ENCODE data around the gene SLFNL1.
A peak's percentile ranks its signal among the peaks of the same experiment; 100 is the strongest.

Gene SLFNL1

DNA sequence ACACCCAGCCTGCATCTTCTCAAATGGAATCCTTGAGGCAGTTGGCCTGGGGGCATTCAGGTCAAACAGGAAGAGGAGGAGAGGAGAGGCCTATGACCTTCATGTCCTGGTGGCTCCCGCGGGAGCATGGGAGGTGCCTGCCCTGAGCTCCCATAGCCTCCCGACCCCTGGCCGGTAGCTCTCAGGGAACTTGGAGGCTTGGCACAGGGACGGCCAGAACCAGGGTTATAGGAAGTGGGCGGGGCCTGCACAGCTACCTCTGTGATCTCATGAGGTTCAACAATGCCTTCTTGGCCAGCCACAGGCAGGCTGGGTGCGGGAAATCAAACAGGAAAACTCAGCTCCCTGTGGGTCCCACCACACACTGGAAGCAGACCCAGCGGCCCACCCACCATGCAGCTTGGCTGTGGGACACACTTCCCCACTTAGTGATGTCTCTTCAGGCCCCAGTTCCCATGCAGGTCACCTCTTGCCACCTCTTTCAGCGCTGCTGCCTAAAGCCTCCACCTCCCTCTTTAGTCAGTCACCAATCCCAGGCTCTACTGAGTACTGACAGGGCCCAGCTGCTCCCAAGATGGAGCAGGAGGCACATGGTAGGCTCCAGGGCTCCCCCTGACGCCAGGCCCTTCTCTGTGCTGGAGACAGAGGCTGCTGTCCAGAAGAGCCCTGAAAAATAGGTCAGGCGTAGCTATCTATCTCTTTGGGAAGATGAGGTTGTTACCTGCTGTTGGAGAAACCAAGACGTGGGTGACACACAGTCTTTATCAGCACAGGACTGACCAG is at the start of gene SLFNL1:
TSS of gene SLFNL1 (minus strand) at position 200 of the 783 bp plus-strand sequence. CDS start 1,065 bp downstream, outside the sequence.
- DNase-seq (ENCODE audit: low spot score), result no peak

- DNase-seq (ENCODE audit: low spot score), result no peak
Measured at GRCh38 chr1:41056907-41057306, 35.4 kb upstream of the SLFNL1 start.

GRCh38 chr1:41053316-41053715 is 31.8 kb upstream of the SLFNL1 start:
- no peak for DNase-seq (ENCODE audit: low spot score)

DNA sequence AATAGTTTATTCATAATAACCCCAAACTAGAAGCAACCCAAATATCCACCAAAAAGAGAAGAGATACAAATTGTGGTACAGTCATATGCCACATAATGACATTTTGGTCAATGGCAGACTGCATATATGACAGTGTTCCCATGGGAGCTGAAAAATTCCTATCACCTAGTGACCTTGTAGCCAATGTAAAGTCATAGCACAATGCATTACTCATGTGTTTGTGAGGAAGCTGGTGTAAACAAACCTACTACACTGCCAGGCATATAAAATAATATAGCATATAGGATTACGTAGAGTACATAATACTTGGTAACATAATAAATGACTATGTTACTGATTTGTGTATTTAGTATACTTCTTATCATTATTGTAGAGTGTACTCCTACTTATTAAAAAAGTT is 29.5 kb upstream of the SLFNL1 start:
- DNase-seq (ENCODE audit: low spot score), result no peak

DNA sequence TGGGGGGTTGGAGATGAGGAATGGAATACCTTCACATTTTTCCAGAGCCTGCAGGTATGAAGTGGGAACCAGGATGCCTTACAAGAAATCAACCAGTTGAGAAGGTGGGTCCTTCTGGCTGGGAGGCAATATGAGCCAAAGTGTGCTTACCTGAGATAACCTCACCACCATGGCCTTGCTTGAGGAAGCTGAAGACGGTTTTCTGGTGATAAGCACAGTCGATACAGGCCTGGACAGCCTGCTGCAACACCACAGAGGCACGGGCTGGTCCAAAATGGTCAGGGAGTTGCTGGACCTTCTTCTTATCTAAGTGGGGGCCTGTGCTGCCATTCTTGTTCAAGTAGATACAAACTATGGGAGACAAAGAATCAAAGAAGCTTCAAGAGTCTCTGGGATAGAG is 27.0 kb upstream of the SLFNL1 start:
- DNase-seq (ENCODE audit: low spot score), result no peak

DNA sequence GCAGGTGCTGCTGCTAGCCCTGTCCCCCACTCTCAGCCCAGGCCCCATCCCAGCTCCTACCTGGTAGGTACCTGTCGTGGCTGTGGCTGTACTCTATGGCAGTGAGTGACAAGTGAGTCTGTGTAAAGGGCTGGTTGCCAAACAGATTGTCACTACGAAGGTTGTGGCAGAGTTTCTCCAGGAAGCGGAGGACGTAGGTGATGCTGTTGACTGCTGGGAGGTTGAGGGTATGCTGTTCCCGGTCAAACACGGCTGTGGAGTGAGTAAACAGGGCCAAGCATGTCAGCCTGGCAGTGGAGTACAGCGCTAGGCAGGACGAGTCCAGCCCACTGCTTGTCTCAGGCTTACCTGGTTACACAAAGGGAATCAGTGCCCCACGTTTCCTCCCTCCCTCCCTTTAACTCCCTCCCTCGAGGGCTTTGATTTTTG is 24.8 kb upstream of the SLFNL1 start:
- no peak for DNase-seq (ENCODE audit: low spot score)

DNA sequence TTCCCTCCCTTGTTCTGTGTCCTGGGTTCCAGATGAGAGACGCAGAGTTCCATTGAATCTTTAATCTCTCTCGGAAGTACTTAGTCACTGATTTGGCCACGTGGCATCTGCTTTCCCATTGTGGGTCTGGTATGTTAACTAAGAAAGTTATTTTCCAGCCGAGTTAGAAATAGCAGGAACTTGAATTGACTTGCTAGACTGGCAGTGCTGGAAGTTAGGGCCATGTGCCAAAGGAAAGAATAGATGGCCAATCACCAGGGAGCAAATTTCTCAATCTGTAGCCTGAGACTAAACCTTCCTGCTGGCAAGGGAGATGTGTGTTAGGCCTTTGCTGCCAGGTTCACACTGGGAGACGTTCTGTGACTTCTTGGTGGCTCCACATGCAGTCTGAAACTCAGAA is 24.2 kb upstream of the SLFNL1 start:
- peak; percentile 79 for DNase-seq (ENCODE audit: low spot score)

DNA sequence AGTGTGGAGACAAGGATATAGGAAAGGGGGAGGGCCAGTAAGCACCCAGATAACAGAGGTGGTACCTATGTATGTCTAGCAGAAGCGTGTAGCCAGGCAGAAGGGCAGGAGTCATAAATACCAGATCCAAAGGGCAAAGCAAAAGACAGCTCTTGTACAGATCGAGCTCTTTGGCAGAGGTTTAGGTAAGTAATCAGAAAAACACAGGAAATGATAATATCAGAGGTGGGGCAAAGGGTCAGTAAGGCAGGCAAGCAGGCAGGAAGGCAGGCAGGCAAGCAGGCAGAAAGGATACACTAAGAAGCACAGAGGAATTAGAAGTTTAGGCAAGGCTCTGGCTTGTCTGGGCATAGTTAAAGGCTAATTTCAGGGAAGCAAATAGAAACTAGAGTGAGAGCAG is 22.7 kb upstream of the SLFNL1 start:
- no peak for DNase-seq (ENCODE audit: low spot score)

DNA sequence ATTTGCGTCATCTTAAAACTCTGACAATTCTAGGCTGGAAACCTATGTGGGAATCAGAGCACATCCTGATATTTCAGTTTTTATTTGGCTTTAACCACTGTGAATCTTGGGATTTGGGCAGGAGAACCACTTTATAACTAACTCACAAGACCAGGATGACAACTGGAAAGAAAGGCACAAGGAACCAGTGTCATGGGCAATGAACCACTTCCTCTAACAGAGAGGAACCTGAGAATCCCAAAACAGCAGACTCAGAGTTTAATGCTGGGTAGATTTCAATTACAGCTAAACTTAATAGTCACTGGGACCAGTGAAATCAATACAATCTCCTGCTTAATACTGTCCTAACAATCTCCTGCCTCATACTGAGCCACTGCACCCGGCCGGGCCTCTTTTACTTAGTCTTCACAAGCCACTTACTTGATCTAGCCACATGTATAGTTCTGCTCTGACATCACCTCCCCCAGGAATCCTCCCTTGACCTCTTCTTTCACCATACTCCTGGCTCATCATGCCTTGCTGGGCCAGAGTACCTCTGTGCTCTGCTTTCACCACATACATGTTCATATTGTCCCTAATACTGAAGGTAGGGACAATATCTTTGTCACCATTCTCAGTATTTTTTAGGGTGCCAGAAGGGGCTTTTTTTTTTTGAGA is 20.2 kb upstream of the SLFNL1 start:
- no peak for DNase-seq (ENCODE audit: low spot score)

DNA sequence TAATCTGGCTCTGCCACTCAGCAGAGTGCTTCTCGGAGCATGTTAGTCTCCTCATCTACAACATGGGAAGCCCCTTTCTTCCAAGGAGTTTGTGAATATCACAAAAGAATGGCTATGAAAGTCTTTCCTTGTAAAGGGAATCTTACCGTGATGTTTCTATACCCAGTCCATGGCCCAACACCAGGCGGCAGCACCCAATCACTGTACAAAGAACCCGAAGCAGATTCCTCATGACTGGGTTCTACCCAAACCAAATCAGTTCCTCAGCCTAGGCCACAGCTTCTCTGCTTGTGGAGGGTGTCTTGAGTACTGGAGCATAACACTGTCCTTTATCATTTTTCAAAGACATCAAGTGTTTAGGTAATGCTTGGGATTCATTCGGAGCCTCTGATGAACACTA is 16.6 kb upstream of the SLFNL1 start:
- DNase-seq (ENCODE audit: low spot score), result no peak

DNA sequence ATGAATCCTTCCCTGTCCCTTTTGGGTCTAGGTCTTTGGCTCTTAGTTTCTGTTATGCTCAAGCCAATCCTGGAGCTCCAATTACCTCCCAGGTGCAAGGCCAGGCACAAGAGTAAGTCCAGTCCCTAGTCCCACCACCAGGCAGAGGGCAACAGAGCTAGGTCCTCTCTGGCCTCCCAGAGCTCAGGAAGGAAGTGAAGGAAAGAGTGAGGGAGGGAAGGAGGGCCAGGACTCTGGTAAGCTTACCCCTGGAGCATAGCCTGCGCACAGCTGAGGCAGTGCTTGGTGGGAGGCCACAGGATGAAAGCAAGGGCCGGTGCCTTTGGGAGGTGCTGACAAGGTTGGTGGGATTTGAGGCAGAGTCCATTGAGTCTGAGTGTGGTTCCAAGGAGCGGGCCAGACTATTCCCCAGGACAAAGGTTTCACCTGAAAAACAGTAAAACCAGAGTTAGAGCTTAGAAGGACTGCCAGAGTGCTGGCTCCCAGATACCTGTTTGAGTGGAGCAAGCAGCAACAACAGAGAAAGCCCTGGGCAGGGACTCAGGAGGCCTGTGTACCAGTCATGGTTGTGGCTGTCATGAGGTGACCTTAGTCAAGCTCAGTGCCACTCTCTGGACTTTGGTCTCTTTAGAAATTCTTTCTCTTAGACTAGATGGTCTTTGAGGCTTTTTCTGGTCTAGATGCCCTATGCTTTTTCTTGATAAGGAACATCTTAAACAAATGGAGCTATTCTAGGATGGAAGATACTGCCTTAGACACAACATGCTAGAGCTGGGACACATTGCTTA is 15.8 kb upstream of the SLFNL1 start:
- no peak for DNase-seq (ENCODE audit: low spot score)

DNA sequence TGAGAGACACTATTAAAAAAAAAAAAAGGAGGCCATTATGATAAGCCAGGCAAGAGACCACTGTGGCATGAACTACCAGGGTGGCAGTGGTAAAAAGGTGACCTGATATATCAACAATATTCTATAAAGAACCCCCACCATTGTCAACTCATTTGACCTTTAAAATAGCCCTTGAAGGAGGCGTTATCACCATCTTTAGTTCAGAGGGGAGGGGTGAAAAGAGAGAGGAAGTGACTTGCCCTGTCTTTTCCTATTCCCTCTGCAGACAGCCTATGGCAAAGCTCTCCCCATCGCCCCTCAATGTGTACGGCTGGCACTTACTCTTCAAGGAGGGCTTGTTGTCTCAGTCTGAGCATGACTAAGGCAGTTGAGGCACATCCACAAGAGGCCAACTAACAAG is 11.7 kb upstream of the SLFNL1 start:
- no peak for DNase-seq (ENCODE audit: low spot score)

- no peak for DNase-seq (ENCODE audit: low spot score)
Measured at GRCh38 chr1:41032147-41032546, 10.6 kb upstream of the SLFNL1 start.

DNA sequence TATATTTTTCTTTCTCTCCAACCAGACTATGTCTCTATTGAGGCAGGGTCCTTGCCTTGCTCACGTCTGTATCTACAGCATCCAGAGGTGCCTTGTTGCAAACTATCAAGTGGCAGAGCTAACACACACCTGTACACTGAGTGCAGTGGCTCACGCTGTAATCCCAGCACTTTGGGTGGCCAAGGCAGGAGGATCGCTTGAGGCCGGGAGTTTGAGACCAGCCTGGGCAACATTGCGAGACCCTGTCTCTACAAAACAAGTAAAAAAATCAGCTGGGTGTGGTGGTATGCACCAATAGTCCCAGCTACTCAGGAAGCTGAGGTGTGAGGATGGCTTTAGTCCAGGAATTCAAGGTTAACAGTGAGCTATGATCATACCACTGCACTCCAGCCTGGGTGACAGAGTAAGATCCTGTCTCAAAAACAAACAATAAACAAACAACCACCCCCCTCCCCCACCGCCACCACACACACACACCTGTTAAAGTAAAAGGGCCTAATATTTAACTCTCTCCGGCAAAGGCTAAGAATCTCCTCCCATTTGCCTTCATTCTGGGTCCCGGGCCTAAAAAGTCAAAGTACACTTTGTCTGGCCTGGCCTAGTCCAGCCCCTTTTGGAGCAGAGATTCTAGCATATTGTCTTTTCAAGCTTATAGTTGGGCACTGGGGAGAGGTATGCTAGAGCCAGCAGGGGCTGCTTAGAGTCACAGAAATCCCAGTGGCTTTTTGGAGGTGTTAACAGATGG is 9.5 kb upstream of the SLFNL1 start:
- no peak for DNase-seq (ENCODE audit: low spot score)

DNA sequence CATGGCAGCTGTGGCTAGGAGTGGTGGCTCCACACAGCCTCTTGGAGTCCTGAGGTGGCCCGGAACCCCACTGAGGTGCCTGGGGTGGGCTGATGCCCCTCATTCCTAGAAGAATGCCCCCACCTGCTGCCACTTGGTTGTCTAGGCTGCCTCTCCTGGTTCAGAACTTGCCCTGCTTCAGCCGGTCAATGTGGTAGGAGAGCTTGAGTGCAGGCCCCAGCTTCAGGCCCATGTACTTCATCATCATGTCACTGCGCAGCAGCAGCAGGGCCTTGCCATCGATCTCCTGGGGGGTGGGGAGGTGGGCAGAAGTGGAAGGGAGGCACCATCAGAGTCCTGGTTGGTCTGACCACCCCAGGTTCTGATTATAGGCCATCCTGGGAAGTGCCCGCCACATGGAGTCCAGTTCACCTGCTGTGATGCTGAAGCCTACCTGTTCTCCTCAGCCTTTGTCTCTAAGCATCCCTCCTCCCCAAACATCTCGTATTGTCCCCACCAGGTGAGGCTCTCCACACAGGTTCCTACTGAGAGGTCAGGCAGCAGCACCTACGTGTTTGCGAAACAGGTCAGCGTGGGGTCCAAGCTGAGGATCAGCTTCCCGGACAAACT is 6.6 kb upstream of the SLFNL1 start:
- DNase-seq (ENCODE audit: low spot score), result no peak

- no peak for DNase-seq (ENCODE audit: low spot score)
Measured at GRCh38 chr1:41025979-41026819, 4.7 kb upstream of the SLFNL1 start.

GRCh38 chr1:41024953-41025352 is 3.4 kb upstream of the SLFNL1 start:
- no peak for DNase-seq (ENCODE audit: low spot score)

- DNase-seq (ENCODE audit: low spot score), result peak; percentile 60
Measured at GRCh38 chr1:41023279-41023990, 1.9 kb upstream of the SLFNL1 start.

DNA sequence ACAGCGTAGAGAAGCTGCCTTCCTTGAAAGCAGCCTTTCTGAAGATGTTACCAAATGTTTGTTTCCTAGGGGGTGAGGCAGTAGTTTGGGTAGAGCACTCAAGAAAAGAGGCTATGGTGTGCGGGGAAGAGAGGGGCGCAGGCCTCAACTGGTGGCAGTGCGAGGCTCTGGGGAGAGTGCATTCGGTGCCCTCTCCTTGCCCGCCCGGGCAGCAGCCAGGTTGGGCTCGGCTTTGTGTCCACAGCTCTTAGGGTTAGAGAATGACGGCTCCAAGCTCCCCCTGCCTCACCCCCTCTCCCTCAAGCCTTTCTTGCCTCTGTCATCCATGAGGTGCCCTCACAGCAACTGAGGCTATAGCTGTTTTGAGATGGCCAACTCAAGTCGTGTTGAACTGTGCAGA is 899 bp upstream of the SLFNL1 start:
- DNase-seq (ENCODE audit: low spot score), result no peak

- DNase-seq (ENCODE audit: low spot score), result no peak
Measured at GRCh38 chr1:41020654-41021053, 871 bp downstream of the SLFNL1 start.
